Mesenchymal stem cell (in vitro differentiated cells and primary cell): ENCODE results near the gene C18orf63. TPM values are rescaled to one million over a fixed set of nuclear protein-coding genes. Genes with fewer than 3 reads are reported as not detected.
A peak's percentile ranks its signal among the peaks of the same experiment; 100 is the strongest.

Experiments used
- DNase-seq: peaks from one replicate; pipeline ENCODE4 v3.0.0-alpha.2; 2013
- H2AFZ ChIP-seq: one replicate; pipeline ENCODE4 v1.6.1; 2013; ENCODE audit warnings: low read depth, mild to moderate bottlenecking, control low read depth, inconsistent platforms, low read length, moderate library complexity
- H2AK5ac ChIP-seq: 2 replicates; pipeline ENCODE4 v1.6.1; 2013; ENCODE audit warnings: low read length, moderate library complexity, mild to moderate bottlenecking, inconsistent platforms; ENCODE audit not compliant: severe bottlenecking
- H2BK120ac ChIP-seq: one replicate; pipeline ENCODE4 v1.6.1; 2013; ENCODE audit warnings: low read depth, mild to moderate bottlenecking, inconsistent platforms, low read length, moderate library complexity
- H2BK12ac ChIP-seq, 2 experiments: one replicate each; pipeline ENCODE4 v1.6.1; 2013; ENCODE audit warnings: inconsistent platforms in 2 of 2, low read length in 2 of 2, mild to moderate bottlenecking in 2 of 2, moderate library complexity in 2 of 2, control low read depth in 1 of 2
- H2BK15ac ChIP-seq: one replicate; pipeline ENCODE4 v1.6.1; 2013; ENCODE audit warnings: mild to moderate bottlenecking, low read depth, inconsistent platforms; ENCODE audit not compliant: poor library complexity, severe bottlenecking
- H2BK5ac ChIP-seq: 2 replicates; pipeline ENCODE4 v1.6.1; 2013; ENCODE audit warnings: low read depth, mild to moderate bottlenecking, low read length, control low read depth, inconsistent platforms; ENCODE audit not compliant: poor library complexity, severe bottlenecking
- H3K14ac ChIP-seq, 2 experiments: one replicate each; pipeline ENCODE4 v1.6.1; 2013; ENCODE audit warnings: inconsistent platforms in 2 of 2, low read length in 2 of 2, control low read depth in 1 of 2, mild to moderate bottlenecking in 1 of 2, moderate library complexity in 1 of 2
- H3K18ac ChIP-seq, 2 experiments: one replicate each; pipeline ENCODE4 v1.6.1; 2013; ENCODE audit warnings: inconsistent platforms in 2 of 2, low read length in 2 of 2, control low read depth in 1 of 2, low read depth in 1 of 2, mild to moderate bottlenecking in 1 of 2
- H3K23ac ChIP-seq, 2 experiments: one replicate each; pipeline ENCODE4 v1.6.1; 2013; ENCODE audit warnings: inconsistent platforms in 2 of 2, low read length in 2 of 2, mild to moderate bottlenecking in 2 of 2, moderate library complexity in 2 of 2, control low read depth in 1 of 2
- H3K27ac ChIP-seq: 2 replicates; pipeline ENCODE4 v1.5.1; 2013; ENCODE audit warnings: mild to moderate bottlenecking, moderate library complexity, low read length, control low read depth, inconsistent platforms; ENCODE audit not compliant: poor library complexity, severe bottlenecking
- H3K27me3 ChIP-seq, 2 experiments: 2 replicates each; pipeline versions ENCODE4 v1.6.1 to v1.7.0; 2013; ENCODE audit warnings: low read length in 2 of 2, mild to moderate bottlenecking in 2 of 2, moderate library complexity in 2 of 2, control low read depth in 1 of 2, inconsistent platforms in 1 of 2; ENCODE audit not compliant: control insufficient read depth in 1 of 2, insufficient read depth in 1 of 2
- H3K36me3 ChIP-seq, 2 experiments: 2 replicates each; pipeline versions ENCODE4 v1.6.1 to v1.7.0; 2013; ENCODE audit warnings: low read length in 2 of 2, control low read depth in 1 of 2, inconsistent platforms in 1 of 2, low read depth in 1 of 2, mild to moderate bottlenecking in 1 of 2; ENCODE audit not compliant: insufficient read depth in 2 of 2, control insufficient read depth in 1 of 2
- H3K4ac ChIP-seq, 2 experiments: one replicate each; pipeline ENCODE4 v1.6.1; 2013; ENCODE audit warnings: inconsistent platforms in 2 of 2, low read length in 2 of 2, mild to moderate bottlenecking in 2 of 2, moderate library complexity in 2 of 2, control low read depth in 1 of 2, low read depth in 1 of 2
- H3K4me1 ChIP-seq: 2 replicates; pipeline ENCODE4 v1.6.1; 2013; ENCODE audit warnings: low read depth, low read length, control low read depth; ENCODE audit not compliant: control insufficient read depth, insufficient read depth
- H3K4me2 ChIP-seq: 2 replicates; pipeline ENCODE4 v1.6.1; 2013; ENCODE audit warnings: low read length, mild to moderate bottlenecking, inconsistent platforms; ENCODE audit not compliant: poor library complexity, severe bottlenecking
- H3K4me3 ChIP-seq, 2 experiments: 2 replicates each; pipeline versions ENCODE4 v1.5.1 to v1.7.0; 2013; ENCODE audit warnings: low read length in 2 of 2, mild to moderate bottlenecking in 2 of 2, control low read depth in 1 of 2, low read depth in 1 of 2; ENCODE audit not compliant: insufficient read depth in 1 of 2
- H3K79me1 ChIP-seq: replicated peaks from 2 replicates; pipeline ENCODE4 v1.6.1; 2013; ENCODE audit warnings: mild to moderate bottlenecking, control low read depth, low read length, inconsistent platforms; ENCODE audit not compliant: poor library complexity, severe bottlenecking
- H3K9ac ChIP-seq: 2 replicates; pipeline ENCODE4 v1.7.0; 2013; ENCODE audit warnings: mild to moderate bottlenecking, low read length, moderate library complexity
- H3K9me3 ChIP-seq: 2 replicates; pipeline ENCODE4 v1.7.0; 2013; ENCODE audit warnings: mild to moderate bottlenecking, low read length; ENCODE audit not compliant: control insufficient read depth
- H4K8ac ChIP-seq: one replicate; pipeline ENCODE4 v1.6.1; 2013; ENCODE audit warnings: inconsistent platforms, mild to moderate bottlenecking, low read length, moderate library complexity
- H4K91ac ChIP-seq: one replicate; pipeline ENCODE4 v1.6.1; 2013; ENCODE audit warnings: mild to moderate bottlenecking, low read length, inconsistent platforms
- WGBS: methylation state at CpG from one replicate; pipeline ENCODE4 v1.1.7; 2013; ENCODE audit warnings: mixed read lengths; 5-methylcytosine and 5-hydroxymethylcytosine counted together
- polyA plus RNA-seq, 2 experiments: library from polyadenylated mRNA; stranded (reverse); fragments of 200-250 nt; gene quantifications; one replicate each; pipeline ENCODE4 v1.2.3, GENCODE V29; 2013

The C18orf63 gene
- not detected for polyA plus RNA-seq (2013, experiment 1 of 2)
- not detected for polyA plus RNA-seq (2013, experiment 2 of 2)

- Histone ChIP-seq H2BK120ac (no peak within 1 kb of the TSS), H3K4ac (no peak within 1 kb of the TSS), H4K8ac (no peak within 1 kb of the TSS), H2BK5ac (peak within 1 kb of the TSS; percentile 2), H2BK12ac (peak within 1 kb of the TSS; percentile 41 to 88), H3K27ac (peak within 1 kb of the TSS; percentile 29), H3K14ac (no peak within 1 kb of the TSS), H2AFZ (no peak within 1 kb of the TSS), H3K4me3 (no peak within 1 kb of the TSS), H3K79me1 (no peaks in the 10 kb centered on the region), H3K18ac (peak within 1 kb of the TSS in 1 of 2 experiments; percentile 42), H3K9ac (no peak within 1 kb of the TSS), H3K36me3 (no peaks in the 10 kb centered on the region), H2BK15ac (peak within 1 kb of the TSS; percentile 77), H3K9me3 (no peaks in the 10 kb centered on the region), H3K27me3 (no peaks in the 10 kb centered on the region), H3K4me2 (no peak within 1 kb of the TSS), H3K4me1 (peaks cover 6% of the 10 kb centered on the region), H4K91ac (peak within 1 kb of the TSS; percentile 35), H3K23ac (peak within 1 kb of the TSS in 1 of 2 experiments; percentile 69), H2AK5ac (peak within 1 kb of the TSS; percentile 54)
- 97% methylated on average over 51 of the region's 51 CpGs for WGBS
- no peak for DNase-seq
Observed at GRCh38 chr18:74315464-74316256, at the start of gene C18orf63. TSS of gene C18orf63 (plus strand) at chr18:74315839. CDS start at chr18:74317866, 2,027 bp downstream.

GRCh38 chr18:74266161-74266560 is 49.5 kb upstream of the C18orf63 start:
- Histone ChIP-seq H3K4me2 (no peak overlapping the region), H3K9me3 (no peaks in the 10 kb centered on the region), H2BK120ac (no peak overlapping the region), H3K4ac (no peak overlapping the region), H3K9ac (no peak overlapping the region), H2AFZ (no peak overlapping the region), H4K91ac (no peak overlapping the region), H2BK15ac (no peak overlapping the region), H3K79me1 (peaks cover 20% of the 10 kb centered on the region), H3K36me3 (peaks cover 3 to 38% of the 10 kb centered on the region in 2 experiments), H3K23ac (no peak overlapping the region), H2BK12ac (no peak overlapping the region), H3K27me3 (no peaks in the 10 kb centered on the region), H3K4me1 (no peaks in the 10 kb centered on the region), H3K4me3 (no peak overlapping the region), H3K14ac (no peak overlapping the region), H3K18ac (no peak overlapping the region), H2AK5ac (no peak overlapping the region), H3K27ac (no peak overlapping the region), H4K8ac (no peak overlapping the region), H2BK5ac (no peak overlapping the region)
- peak; percentile 60 for DNase-seq
- 56% methylated on average over 9 of the region's 9 CpGs for WGBS

- Histone ChIP-seq H2AK5ac (no peak overlapping the region), H3K4ac (peak overlapping the region in 1 of 2 experiments; percentile 9), H2BK5ac (no peak overlapping the region), H4K91ac (no peak overlapping the region), H3K27ac (no peak overlapping the region), H3K4me3 (no peak overlapping the region), H3K79me1 (peaks cover 22% of the 10 kb centered on the region), H3K27me3 (no peaks in the 10 kb centered on the region), H4K8ac (no peak overlapping the region), H3K9me3 (no peaks in the 10 kb centered on the region), H3K14ac (no peak overlapping the region), H2AFZ (no peak overlapping the region), H2BK15ac (no peak overlapping the region), H2BK120ac (no peak overlapping the region), H3K9ac (no peak overlapping the region), H3K4me2 (no peak overlapping the region), H2BK12ac (no peak overlapping the region), H3K4me1 (no peaks in the 10 kb centered on the region), H3K18ac (no peak overlapping the region), H3K36me3 (peaks cover 0 to 20% of the 10 kb centered on the region in 2 experiments), H3K23ac (no peak overlapping the region)
- WGBS = 93% methylated on average over 7 of the region's 7 CpGs
- no peak for DNase-seq
Observed at GRCh38 chr18:74268175-74268574, 47.5 kb upstream of the C18orf63 start.

GRCh38 chr18:74268933-74269620 is 46.6 kb upstream of the C18orf63 start:
- no peak overlapping the region for H3K4me2 ChIP-seq
- WGBS = 76% methylated on average over 10 of the region's 11 CpGs
- no peaks in the 10 kb centered on the region for H3K27me3 ChIP-seq
- H3K18ac ChIP-seq = no peak overlapping the region
- H2BK12ac ChIP-seq = no peak overlapping the region
- no peak overlapping the region for H3K4ac ChIP-seq
- H3K27ac ChIP-seq = no peak overlapping the region
- H3K79me1 ChIP-seq = peaks cover 27% of the 10 kb centered on the region
- H4K8ac ChIP-seq = no peak overlapping the region
- H2BK15ac ChIP-seq = no peak overlapping the region
- no peak overlapping the region for H2BK120ac ChIP-seq
- no peaks in the 10 kb centered on the region for H3K9me3 ChIP-seq
- H3K14ac ChIP-seq = no peak overlapping the region
- no peak overlapping the region for H3K23ac ChIP-seq
- H2BK5ac ChIP-seq = no peak overlapping the region
- peaks cover 0 to 27% of the 10 kb centered on the region in 2 experiments for H3K36me3 ChIP-seq
- no peak overlapping the region for H2AFZ ChIP-seq
- H2AK5ac ChIP-seq = no peak overlapping the region
- no peak overlapping the region for H3K9ac ChIP-seq
- no peak overlapping the region for H4K91ac ChIP-seq
- DNase-seq = no peak
- H3K4me1 ChIP-seq = no peaks in the 10 kb centered on the region
- H3K4me3 ChIP-seq = no peak overlapping the region
